ENCODE measurements around the gene CDK6.

CDK6 gene

GRCh38 chr7:92652536-92652935, 183.8 kb downstream of the CDK6 start:
- no peak for DNase-seq (ENCODE audit: low read depth in 1 of 2, low spot score in 1 of 2)

GRCh38 chr7:92650391-92650790, 186.0 kb downstream of the CDK6 start:
- DNase-seq (ENCODE audit: low read depth in 1 of 2, low spot score in 1 of 2): no peak

GRCh38 chr7:92648067-92648466, 188.3 kb downstream of the CDK6 start:
- DNase-seq (ENCODE audit: low read depth in 1 of 2, low spot score in 1 of 2): no peak

- no peak for DNase-seq (ENCODE audit: low read depth in 1 of 2, low spot score in 1 of 2)
Measured at GRCh38 chr7:92647652-92648051, 188.7 kb downstream of the CDK6 start.

GRCh38 chr7:92647011-92647625, 189.3 kb downstream of the CDK6 start:
- no peak for DNase-seq (ENCODE audit: low read depth in 1 of 2, low spot score in 1 of 2)

- DNase-seq (ENCODE audit: low read depth in 1 of 2, low spot score in 1 of 2): no peak
Measured at GRCh38 chr7:92645114-92646061, 191.0 kb downstream of the CDK6 start.

- no peak for DNase-seq (ENCODE audit: low read depth in 1 of 2, low spot score in 1 of 2)
Measured at GRCh38 chr7:92644406-92645113, 191.8 kb downstream of the CDK6 start.

- DNase-seq (ENCODE audit: low read depth in 1 of 2, low spot score in 1 of 2): no peak
Measured at GRCh38 chr7:92643821-92644220, 192.6 kb downstream of the CDK6 start.

GRCh38 chr7:92641921-92642511, 194.4 kb downstream of the CDK6 start:
- peak in 1 of 2 donors; percentile 21 for DNase-seq (ENCODE audit: low read depth in 1 of 2, low spot score in 1 of 2)

- DNase-seq (ENCODE audit: low read depth in 1 of 2, low spot score in 1 of 2): no peak
Measured at GRCh38 chr7:92639966-92640365, 196.4 kb downstream of the CDK6 start.

GRCh38 chr7:92639213-92639896, 197.0 kb downstream of the CDK6 start:
- no peak for DNase-seq (ENCODE audit: low read depth in 1 of 2, low spot score in 1 of 2)

- no peak for DNase-seq (ENCODE audit: low read depth in 1 of 2, low spot score in 1 of 2)
Measured at GRCh38 chr7:92636018-92636560, 200.3 kb downstream of the CDK6 start.

GRCh38 chr7:92635538-92635937, 200.8 kb downstream of the CDK6 start:
- DNase-seq (ENCODE audit: low read depth in 1 of 2, low spot score in 1 of 2): no peak

GRCh38 chr7:92634924-92635519, 201.4 kb downstream of the CDK6 start:
- DNase-seq (ENCODE audit: low read depth in 1 of 2, low spot score in 1 of 2): no peak

GRCh38 chr7:92634205-92634604, 202.2 kb downstream of the CDK6 start:
- DNase-seq (ENCODE audit: low read depth in 1 of 2, low spot score in 1 of 2): no peak

GRCh38 chr7:92633211-92633906, 203.0 kb downstream of the CDK6 start:
- no peak for DNase-seq (ENCODE audit: low read depth in 1 of 2, low spot score in 1 of 2)

GRCh38 chr7:92632791-92633190, 203.6 kb downstream of the CDK6 start:
- DNase-seq (ENCODE audit: low read depth in 1 of 2, low spot score in 1 of 2): no peak

- DNase-seq (ENCODE audit: low read depth in 1 of 2, low spot score in 1 of 2): no peak
Measured at GRCh38 chr7:92631850-92632487, 204.4 kb downstream of the CDK6 start.

Data from stimulated activated CD4-positive, alpha-beta T cell treated with anti-CD3 and anti-CD28 coated beads, Interleukin-15, amount 100 ng/mL, for 1 hour (primary cell).